Kasumi-1 (cell line): ENCODE measurements around the gene IL31RA.
"Not testable (repeated sequence)": the region's sequence is repeated elsewhere in the genome, so short reads cannot be mapped to it uniquely, and the experiment has no call there.

ENCODE experiments used
- DNase-seq, 2 experiments: peaks; one replicate each; lab custom pipeline; 2025; lab: John Stamatoyannopoulos, UW

The IL31RA gene

DNA sequence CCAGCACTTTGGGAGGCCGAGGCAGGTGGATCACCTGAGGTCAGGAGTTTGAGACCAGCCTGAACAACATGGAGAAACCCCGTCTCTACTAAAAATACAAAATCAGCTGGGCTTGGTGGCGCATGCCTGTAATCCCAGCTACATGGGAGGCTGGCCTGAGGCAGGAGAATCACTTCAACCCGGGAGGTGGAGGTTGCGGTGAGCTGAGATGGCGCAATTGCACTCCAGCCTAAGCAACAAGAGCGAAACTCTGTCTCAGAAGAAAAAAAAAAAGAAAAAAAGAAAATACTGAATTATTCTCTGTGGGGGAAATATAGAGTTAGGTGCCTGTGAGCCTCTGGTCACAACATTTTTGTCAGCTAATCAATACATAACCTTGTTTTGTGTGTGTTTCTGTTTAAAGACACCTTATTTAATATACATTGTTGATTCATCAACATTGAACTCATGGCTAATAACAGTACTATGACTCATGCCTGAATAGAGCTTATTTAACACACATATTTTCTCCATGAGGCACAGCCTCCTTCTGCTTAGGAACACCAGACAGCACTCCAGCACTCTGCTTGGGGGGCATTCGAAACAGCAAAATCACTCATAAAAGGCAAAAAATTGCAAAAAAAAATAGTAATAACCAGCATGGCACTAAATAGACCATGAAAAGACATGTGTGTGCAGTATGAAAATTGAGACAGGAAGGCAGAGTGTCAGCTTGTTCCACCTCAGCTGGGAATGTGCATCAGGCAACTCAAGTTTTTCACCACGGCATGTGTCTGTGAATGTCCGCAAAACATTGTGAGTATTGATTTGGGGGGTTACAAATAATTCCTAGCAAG, at the start of gene IL31RA:
Gene IL31RA, plus strand, starts transcription at position 519 of the 836 bp plus-strand sequence. Its CDS starts 214 bp downstream, at position 733.
- no peak for DNase-seq

DNA sequence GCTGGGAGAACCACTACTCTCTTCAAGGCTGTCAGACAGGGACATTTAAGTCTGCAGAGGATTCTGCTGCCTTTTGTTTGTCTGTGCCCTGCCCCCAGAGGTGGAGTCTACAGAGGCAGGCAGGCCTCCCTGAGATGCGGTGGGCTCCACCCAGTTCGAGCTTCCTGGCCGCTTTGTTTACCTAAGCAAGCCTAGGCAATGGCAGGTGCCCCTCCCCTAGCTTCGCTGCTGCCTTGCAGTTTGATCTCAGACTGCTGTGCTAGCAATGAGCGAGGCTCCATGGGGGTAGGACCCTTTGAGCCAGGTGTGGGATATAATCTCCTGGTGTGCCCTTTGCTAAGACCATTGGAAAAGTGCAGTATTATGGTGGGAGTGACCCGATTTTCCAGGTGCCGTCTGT, 42.3 kb upstream of the IL31RA start:
- not testable (repeated sequence) for DNase-seq

- not testable (repeated sequence) for DNase-seq
Observed at GRCh38 chr5:55815939-55816338, 35.2 kb upstream of the IL31RA start.

DNA sequence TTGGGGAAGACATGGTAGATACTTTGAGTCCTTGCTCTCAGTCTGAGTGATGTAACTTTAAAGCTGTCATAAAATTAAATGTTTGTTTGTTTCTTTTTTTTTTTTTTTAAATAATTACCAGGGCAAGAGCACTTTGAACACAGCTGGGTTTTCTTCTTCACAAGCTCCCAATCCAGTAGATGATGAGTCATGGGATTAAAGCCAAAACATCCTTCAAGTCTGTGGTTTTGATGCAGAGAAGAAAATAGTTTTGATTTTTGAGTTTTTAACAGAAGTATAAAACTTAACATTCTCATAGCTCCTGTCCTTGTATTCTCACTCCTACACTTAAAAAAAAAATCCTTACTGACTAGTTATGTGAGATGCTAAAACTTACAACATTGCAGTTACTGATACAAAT, 34.8 kb upstream of the IL31RA start:
- DNase-seq: no peak

DNA sequence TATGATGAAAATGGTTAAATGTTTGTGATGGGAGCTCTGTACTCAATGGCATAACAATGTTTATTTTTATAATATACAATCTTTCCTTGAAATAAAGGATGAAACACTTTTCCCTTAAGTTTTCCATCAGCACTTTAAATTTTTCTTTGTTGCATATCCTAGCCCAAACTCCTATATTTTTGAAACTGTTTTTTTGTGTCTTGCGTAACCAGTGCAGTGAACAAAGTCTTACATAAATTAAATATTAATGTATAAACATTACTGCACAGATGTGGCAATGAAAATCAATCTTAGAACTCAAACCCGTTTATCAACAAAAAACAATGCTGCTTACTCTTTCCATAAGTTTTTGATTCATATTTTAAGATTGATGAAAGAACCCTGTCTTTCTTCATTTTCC, 34.1 kb upstream of the IL31RA start:
- no peak for DNase-seq

- no peak for DNase-seq
Observed at GRCh38 chr5:55820488-55820887, 30.7 kb upstream of the IL31RA start.

DNA sequence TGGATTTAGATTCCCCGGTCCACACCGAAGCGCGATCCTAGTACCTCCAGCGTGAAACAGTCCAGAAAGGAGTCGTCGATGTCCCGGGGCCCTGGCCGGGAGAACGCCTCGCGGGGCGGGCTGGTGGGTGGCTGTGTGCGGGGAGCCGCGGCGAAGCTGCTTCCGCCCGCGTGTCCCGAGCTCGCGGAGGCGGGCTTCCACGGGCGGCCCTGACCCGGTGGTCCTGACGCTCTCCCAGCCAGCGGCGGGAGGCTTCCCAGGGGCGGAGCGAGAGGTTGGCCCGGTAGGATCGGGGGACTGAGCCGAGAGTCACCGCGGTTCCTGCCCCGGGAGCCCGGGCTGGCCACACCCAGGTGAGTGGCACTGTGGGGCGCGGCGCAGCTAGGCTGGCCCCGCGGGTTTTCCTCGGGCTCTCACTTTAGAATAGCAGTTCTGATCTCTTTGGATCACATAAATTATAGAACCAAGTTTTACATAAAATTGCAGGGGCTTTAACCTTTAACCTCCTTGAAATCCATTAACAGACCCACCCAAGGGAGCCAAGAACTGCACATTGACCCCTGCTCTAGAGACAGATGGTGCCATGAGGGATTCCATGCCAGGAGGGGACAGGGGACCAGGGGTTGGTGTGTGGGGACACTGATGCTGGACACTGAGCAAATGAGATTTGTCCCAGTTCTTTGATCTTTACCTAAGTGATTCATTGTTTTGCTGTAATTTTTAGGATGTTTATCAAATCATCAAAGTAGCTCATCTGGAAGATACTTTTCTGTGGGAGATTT, 29.2 kb upstream of the IL31RA start:
- no peak for DNase-seq

DNA sequence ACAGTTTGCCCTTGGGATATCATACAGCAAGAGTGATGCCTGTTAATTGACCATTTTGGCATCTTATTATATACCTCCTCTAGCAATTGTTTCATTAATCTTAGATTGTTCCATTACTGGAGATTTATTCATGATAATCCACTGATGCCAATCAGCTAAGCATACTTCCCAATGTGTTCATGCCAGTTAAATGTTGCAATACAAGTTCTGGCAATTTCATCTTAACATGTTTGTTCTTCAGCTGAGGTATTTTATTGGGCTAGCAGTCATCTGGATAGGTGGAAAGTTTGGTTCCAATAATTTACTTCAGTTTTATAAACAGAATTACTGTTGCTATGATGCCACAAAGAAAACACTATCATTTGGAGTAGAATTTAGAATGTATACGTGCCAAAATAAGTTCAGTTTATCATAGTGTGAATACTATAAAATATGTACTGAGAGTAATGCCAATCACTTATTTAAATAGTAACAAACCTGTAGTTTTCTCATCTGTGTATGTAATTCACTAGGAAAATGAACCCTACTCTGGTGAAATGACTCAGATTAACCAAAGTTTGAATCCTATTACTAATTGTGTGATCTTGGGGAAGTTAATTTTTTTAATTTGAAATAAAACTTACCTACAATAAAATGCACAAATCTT, 27.9 kb upstream of the IL31RA start:
- no peak for DNase-seq

GRCh38 chr5:55829956-55830355, 21.2 kb upstream of the IL31RA start:
- DNase-seq: no peak

DNA sequence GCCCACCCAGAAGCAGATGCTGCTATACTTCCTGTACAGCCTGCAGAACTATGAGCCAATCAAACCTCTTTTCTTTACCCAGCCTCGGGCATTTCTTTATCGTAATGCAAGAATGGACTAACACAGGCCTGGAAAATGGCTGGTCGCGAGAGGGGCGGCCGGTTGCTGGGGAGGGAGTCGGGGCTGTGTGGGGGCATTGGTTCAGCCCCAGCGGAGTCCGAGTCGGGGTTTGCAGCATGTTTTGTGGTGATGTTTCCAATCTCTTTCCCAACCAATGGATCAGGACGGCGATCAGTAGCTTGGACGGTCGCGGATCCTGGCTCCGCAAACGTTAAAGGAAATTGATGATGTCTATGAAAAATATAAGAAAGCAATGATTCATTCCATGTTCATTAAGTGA, 18.7 kb upstream of the IL31RA start:
- DNase-seq: no peak

DNA sequence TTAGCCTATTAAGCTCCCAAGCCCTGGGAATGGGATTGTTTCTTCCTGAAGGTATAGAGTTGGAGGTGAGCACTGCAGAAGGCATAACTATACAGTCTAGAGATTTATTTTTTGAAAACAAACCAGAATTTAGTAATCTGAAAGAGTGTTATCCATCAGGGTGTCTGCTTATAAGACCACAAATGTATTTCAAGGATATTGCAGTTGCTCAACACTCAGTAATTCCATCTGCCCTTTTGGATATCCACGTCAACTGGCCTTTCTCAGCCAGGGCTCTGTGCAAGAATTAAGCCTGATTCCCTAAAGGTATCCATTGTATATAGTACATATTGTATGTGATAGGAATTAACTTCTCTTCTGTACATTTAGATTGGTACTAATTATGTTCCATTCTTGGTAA, 15.0 kb upstream of the IL31RA start:
- DNase-seq: no peak

- DNase-seq: no peak
Observed at GRCh38 chr5:55841976-55842375, 9.2 kb upstream of the IL31RA start.

GRCh38 chr5:55847837-55848236, 3.3 kb upstream of the IL31RA start:
- DNase-seq: no peak

- no peak for DNase-seq
Observed at GRCh38 chr5:55848783-55849182, 2.4 kb upstream of the IL31RA start.

DNA sequence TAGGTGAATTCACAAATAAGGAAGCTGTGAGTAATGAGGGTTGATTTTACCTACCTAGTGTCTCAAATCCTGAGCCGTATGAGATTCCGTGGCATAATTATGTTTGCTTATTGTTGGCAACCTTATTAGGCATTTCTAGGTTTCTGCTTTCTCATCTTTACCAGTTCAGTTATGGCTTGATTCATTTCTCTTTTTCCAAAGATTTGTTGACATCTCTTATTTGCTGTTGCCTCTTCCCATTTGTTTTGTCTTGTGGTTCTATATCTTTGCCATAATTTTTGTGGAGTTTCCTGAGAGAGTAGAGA, 470 bp downstream of the IL31RA start:
- no peak for DNase-seq

GRCh38 chr5:55852503-55852902, 1.3 kb downstream of the IL31RA start:
- no peak for DNase-seq

- no peak for DNase-seq
Observed at GRCh38 chr5:55853041-55853670, 2.0 kb downstream of the IL31RA start.

- DNase-seq: no peak
Observed at GRCh38 chr5:55853818-55854217, 2.7 kb downstream of the IL31RA start.

- DNase-seq: peak; percentile 69 to 71
Observed at GRCh38 chr5:55855509-55855908, 4.4 kb downstream of the IL31RA start.

DNA sequence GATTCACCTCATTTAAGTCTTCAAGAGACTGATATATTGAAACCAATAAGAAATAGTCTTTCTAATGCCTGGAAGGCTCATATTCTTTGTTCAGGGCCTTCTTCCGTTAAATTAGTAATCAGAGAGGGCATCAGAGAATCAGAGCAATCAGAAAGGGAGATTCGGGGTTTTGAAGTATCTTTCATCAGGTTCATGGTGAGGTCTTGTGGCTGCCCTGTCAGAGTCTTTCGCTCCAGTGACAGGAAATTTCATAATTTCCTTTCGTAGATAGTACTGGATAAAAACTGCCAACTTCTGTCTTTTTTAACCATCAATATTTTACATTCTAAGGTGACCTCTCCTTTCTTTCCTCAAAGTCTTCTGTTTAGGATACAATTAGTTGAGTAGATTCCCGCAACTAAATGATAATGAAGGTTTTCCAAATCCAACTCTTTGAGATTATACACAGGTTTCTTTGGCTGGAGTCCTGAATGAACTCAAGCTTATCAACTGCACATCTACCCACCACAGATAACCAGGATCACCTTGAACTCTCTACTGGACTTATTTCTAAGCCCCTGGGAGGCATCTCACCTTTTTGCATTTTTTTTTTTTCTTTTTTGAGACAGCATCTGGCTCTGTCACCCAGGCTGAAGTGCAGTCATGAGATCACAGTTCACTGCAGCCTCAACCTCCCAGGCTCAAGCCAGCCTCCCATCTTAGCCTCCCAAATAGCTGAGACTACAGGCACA, 5.5 kb downstream of the IL31RA start:
- peak; percentile 87 to 88 for DNase-seq

- no peak for DNase-seq
Observed at GRCh38 chr5:55857247-55857640, 6.1 kb downstream of the IL31RA start.

- no peak for DNase-seq
Observed at GRCh38 chr5:55858104-55858503, 6.9 kb downstream of the IL31RA start.
